Osteoblast (primary cell): ENCODE measurements around the gene CRTAP. TPM values are rescaled to one million over a fixed set of nuclear protein-coding genes. Genes with fewer than 3 reads are reported as not detected.

ENCODE experiments used
- DNase-seq: peaks from one replicate; pipeline ENCODE4 v3.0.0; 2011; ENCODE audit warnings: low spot score, mixed read lengths; ENCODE audit not compliant: insufficient read length; ENCODE audit errors: missing footprints
- H2AFZ ChIP-seq: 2 replicates; pipeline ENCODE4 v1.6.0; 2011; ENCODE audit warnings: mild to moderate bottlenecking, low read length
- H3K27ac ChIP-seq: 2 replicates; pipeline ENCODE4 v1.5.1; 2011; ENCODE audit warnings: mild to moderate bottlenecking, low read depth, low read length, moderate library complexity
- H3K27me3 ChIP-seq: 2 replicates; pipeline ENCODE4 v1.6.0; 2012; ENCODE audit warnings: mild to moderate bottlenecking, control low read depth, inconsistent platforms, low read length, moderate library complexity; ENCODE audit not compliant: insufficient read depth
- H3K36me3 ChIP-seq: 2 replicates; pipeline ENCODE4 v1.5.1; 2011; ENCODE audit warnings: mild to moderate bottlenecking, low read length, control low read depth, moderate library complexity; ENCODE audit not compliant: insufficient read depth
- H3K4me1 ChIP-seq: 2 replicates; pipeline ENCODE4 v1.5.1; 2011; ENCODE audit warnings: mild to moderate bottlenecking, low read length, control low read depth, moderate library complexity; ENCODE audit not compliant: insufficient read depth
- H3K4me2 ChIP-seq: 2 replicates; pipeline ENCODE4 v1.6.0; 2011; ENCODE audit warnings: mild to moderate bottlenecking, low read length; ENCODE audit not compliant: insufficient read depth
- H3K4me3 ChIP-seq: fragments of 200-600 bp; sonication (generic); 3 replicates; pipeline ENCODE4 v1.5.1; 2012; ENCODE audit warnings: mild to moderate bottlenecking, low read length, inconsistent platforms; ENCODE audit not compliant: insufficient read depth
- H3K79me2 ChIP-seq: 2 replicates; pipeline ENCODE4 v1.6.0; 2012; ENCODE audit warnings: mild to moderate bottlenecking, low read length, control low read depth, inconsistent platforms; ENCODE audit not compliant: insufficient read depth
- H3K9me3 ChIP-seq: 2 replicates; pipeline ENCODE4 v1.5.1; 2011; ENCODE audit warnings: low read depth, low read length, control low read depth
- H4K20me1 ChIP-seq: 2 replicates; pipeline ENCODE4 v1.6.0; 2012; ENCODE audit warnings: mild to moderate bottlenecking, low read length, control low read depth; ENCODE audit not compliant: insufficient read depth
- CTCF ChIP-seq: IDR thresholded peaks from 2 replicates; pipeline ENCODE4 v1.5.1; 2011; ENCODE audit warnings: mild to moderate bottlenecking, low read depth, low read length, moderate library complexity; ENCODE audit errors: extremely low read depth
- total RNA-seq: library from RNA; depleted of rRNA; stranded (reverse); fragments of >200 nt; gene quantifications from 2 replicates; pipeline ENCODE4 v1.2.3, GENCODE V29; 2012

The CRTAP gene
- total RNA-seq, 1 donor = 266 TPM

GRCh38 chr3:33071181-33071580 lies 42.6 kb upstream of the CRTAP start:
- TF ChIP-seq CTCF = no peak

GRCh38 chr3:33071946-33072345 lies 41.9 kb upstream of the CRTAP start:
- no peaks in the 10 kb centered on the region for H3K4me1 ChIP-seq
- no peaks in the 10 kb centered on the region for H3K9me3 ChIP-seq
- peaks cover 24% of the 10 kb centered on the region for H4K20me1 ChIP-seq
- H3K79me2 ChIP-seq = peaks cover 29% of the 10 kb centered on the region
- no peak for DNase-seq
- H2AFZ ChIP-seq = no peak overlapping the region
- no peak overlapping the region for H3K27ac ChIP-seq
- H3K27me3 ChIP-seq = no peaks in the 10 kb centered on the region
- H3K4me2 ChIP-seq = no peak overlapping the region
- no peak overlapping the region for H3K4me3 ChIP-seq
- H3K36me3 ChIP-seq = peaks cover 22% of the 10 kb centered on the region
- no peak for TF ChIP-seq CTCF

More at GRCh38 chr3:33071181-33071580, 42.6 kb upstream of the CRTAP start:
- no peaks in the 10 kb centered on the region for H3K4me1 ChIP-seq
- no peak overlapping the region for H3K4me3 ChIP-seq
- peaks cover 25% of the 10 kb centered on the region for H3K79me2 ChIP-seq
- peaks cover 22% of the 10 kb centered on the region for H4K20me1 ChIP-seq
- H3K36me3 ChIP-seq = peaks cover 19% of the 10 kb centered on the region
- no peak for DNase-seq
- H3K4me2 ChIP-seq = no peak overlapping the region
- no peaks in the 10 kb centered on the region for H3K27me3 ChIP-seq
- H3K9me3 ChIP-seq = no peaks in the 10 kb centered on the region
- H3K27ac ChIP-seq = no peak overlapping the region
- H2AFZ ChIP-seq = no peak overlapping the region

- Histone ChIP-seq H3K79me2 (peaks cover 47% of the 10 kb centered on the region), H4K20me1 (peaks cover 29% of the 10 kb centered on the region), H3K27me3 (no peaks in the 10 kb centered on the region), H2AFZ (no peak overlapping the region), H3K4me2 (peak overlapping the region; percentile 28), H3K4me3 (no peak overlapping the region), H3K27ac (no peak overlapping the region), H3K4me1 (no peaks in the 10 kb centered on the region), H3K9me3 (no peaks in the 10 kb centered on the region), H3K36me3 (peaks cover 14% of the 10 kb centered on the region)
- peak; percentile 99 for TF ChIP-seq CTCF
- DNase-seq = peak; percentile 86
Observed at GRCh38 chr3:33074217-33075067, 39.4 kb upstream of the CRTAP start.

GRCh38 chr3:33075995-33076394 lies 37.8 kb upstream of the CRTAP start:
- Histone ChIP-seq H4K20me1 (peaks cover 26% of the 10 kb centered on the region), H3K79me2 (peaks cover 57% of the 10 kb centered on the region)

More at GRCh38 chr3:33075995-33076394, 37.8 kb upstream of the CRTAP start:
- no peak for TF ChIP-seq CTCF
- DNase-seq = peak; percentile 63
- Histone ChIP-seq H3K4me2 (no peak overlapping the region), H3K9me3 (no peaks in the 10 kb centered on the region), H3K36me3 (peaks cover 7% of the 10 kb centered on the region), H3K4me1 (no peaks in the 10 kb centered on the region), H3K4me3 (no peak overlapping the region), H3K27ac (no peak overlapping the region), H2AFZ (no peak overlapping the region), H3K27me3 (no peaks in the 10 kb centered on the region)
